IMR-90 (cell line): ENCODE results near the gene MSMO1.

Experiments used
- BHLHE40 ChIP-seq: fragments of 150-350 bp; IDR thresholded peaks from 2 replicates; pipeline ENCODE4 v1.6.1; 2016; ENCODE audit warnings: mild to moderate bottlenecking, low read depth, low read length
- CEBPB ChIP-seq: IDR thresholded peaks from 2 replicates; pipeline ENCODE4 v1.6.1; 2012; ENCODE audit warnings: low read depth, low read length, improper control_type of control experiment
- CHD1 ChIP-seq: IDR thresholded peaks from 2 replicates; pipeline ENCODE4 v1.6.1; 2012; ENCODE audit warnings: low read depth, low read length, improper control_type of control experiment
- CTCF ChIP-seq: conservative IDR thresholded peaks from 2 replicates; pipeline ENCODE4 v1.5.1; 2012; ENCODE audit warnings: mild to moderate bottlenecking, low read depth, low read length, improper control_type of control experiment
- MAFK ChIP-seq: IDR thresholded peaks from 2 replicates; pipeline ENCODE4 v1.6.1; 2012; ENCODE audit warnings: low read depth, low read length, improper control_type of control experiment
- POLR2A ChIP-seq: IDR thresholded peaks from 2 replicates; pipeline ENCODE4 v1.6.1; 2012; ENCODE audit warnings: mild to moderate bottlenecking, low read depth, low read length
- RAD21 ChIP-seq: IDR thresholded peaks from 2 replicates; pipeline ENCODE4 v1.6.1; 2012; ENCODE audit warnings: low read length, improper control_type of control experiment
- SMC3 ChIP-seq: fragments of 150-350 bp; IDR thresholded peaks from 2 replicates; pipeline ENCODE4 v1.6.1; 2016; ENCODE audit warnings: low read depth, mild to moderate bottlenecking, antibody characterized with exemption, low read length, moderate library complexity
- TF ChIP-seq, protein P1 (sequence below): fragments of 150-350 bp; IDR thresholded peaks from 2 replicates; pipeline ENCODE4 v1.6.1; 2016; ENCODE audit warnings: low read depth, mild to moderate bottlenecking, low read length, moderate library complexity, borderline replicate concordance
- TF ChIP-seq, protein P2 (sequence below): fragments of 150-350 bp; IDR thresholded peaks from 2 replicates; pipeline ENCODE4 v1.6.1; 2017; ENCODE audit warnings: mild to moderate bottlenecking, antibody characterized with exemption, low read length, low read depth

DNA sequence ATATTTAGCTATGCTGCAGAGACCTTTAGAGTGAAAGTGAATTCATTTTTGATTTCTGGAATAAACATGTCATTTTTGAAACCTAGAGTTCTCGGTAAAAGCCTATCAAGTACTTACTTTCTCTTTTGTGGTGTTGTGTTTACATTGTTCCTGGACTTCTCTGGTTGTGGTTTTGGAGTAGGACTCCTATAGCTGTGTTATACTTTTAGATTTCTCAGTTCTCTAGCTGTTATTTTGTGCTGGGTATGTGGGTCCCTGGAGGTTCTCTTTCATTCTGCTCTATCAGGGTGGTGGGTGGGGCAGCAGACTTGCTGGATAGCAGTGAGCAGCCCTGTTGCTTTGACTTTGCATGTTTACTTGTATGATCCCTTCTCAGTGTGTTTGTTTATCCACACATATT is 25.6 kb upstream of the MSMO1 start:
- no peak for TF ChIP-seq BHLHE40
- no peak for TF ChIP-seq CTCF
- TF ChIP-seq RAD21 = no peak
- TF ChIP-seq, protein P1, sequence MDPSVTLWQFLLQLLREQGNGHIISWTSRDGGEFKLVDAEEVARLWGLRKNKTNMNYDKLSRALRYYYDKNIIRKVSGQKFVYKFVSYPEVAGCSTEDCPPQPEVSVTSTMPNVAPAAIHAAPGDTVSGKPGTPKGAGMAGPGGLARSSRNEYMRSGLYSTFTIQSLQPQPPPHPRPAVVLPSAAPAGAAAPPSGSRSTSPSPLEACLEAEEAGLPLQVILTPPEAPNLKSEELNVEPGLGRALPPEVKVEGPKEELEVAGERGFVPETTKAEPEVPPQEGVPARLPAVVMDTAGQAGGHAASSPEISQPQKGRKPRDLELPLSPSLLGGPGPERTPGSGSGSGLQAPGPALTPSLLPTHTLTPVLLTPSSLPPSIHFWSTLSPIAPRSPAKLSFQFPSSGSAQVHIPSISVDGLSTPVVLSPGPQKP = no peak
- TF ChIP-seq, protein P2, sequence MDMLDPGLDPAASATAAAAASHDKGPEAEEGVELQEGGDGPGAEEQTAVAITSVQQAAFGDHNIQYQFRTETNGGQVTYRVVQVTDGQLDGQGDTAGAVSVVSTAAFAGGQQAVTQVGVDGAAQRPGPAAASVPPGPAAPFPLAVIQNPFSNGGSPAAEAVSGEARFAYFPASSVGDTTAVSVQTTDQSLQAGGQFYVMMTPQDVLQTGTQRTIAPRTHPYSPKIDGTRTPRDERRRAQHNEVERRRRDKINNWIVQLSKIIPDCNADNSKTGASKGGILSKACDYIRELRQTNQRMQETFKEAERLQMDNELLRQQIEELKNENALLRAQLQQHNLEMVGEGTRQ = no peak
- TF ChIP-seq SMC3 = no peak
- TF ChIP-seq POLR2A = no peak
- TF ChIP-seq MAFK = no peak
- no peak for TF ChIP-seq CHD1
- no peak for TF ChIP-seq CEBPB
